Activated CD8-positive, alpha-beta T cell treated with anti-CD3 and anti-CD28 coated beads, Interleukin-2, amount 10 ng/mL, durations not matched to agents 7 days and 5 days (primary cell): ENCODE measurements around the gene ABCC2. TPM values are rescaled to one million over a fixed set of nuclear protein-coding genes. Genes with fewer than 3 reads are reported as not detected.

Experiments used
- ATAC-seq: fragments of 150-1000 bp; cut with Tn5 transposase; one replicate; pipeline ENCODE4 v1.10.0; 2021; ENCODE audit warnings: moderate library complexity
- CTCF ChIA-PET: fragments of 350-600 bp; sonication (Branson Sonifier 250); formaldehyde crosslinking; loops from one replicate; lab custom pipeline; 2021; ENCODE audit warnings: antibody characterized with exemption; lab: Charles Lee
- POLR2A ChIA-PET: fragments of 350-600 bp; sonication (Branson Sonifier 250); formaldehyde crosslinking; loops from one replicate; lab custom pipeline; 2021; ENCODE audit warnings: antibody characterized with exemption; lab: Charles Lee
- DNase-seq: peaks from one replicate; pipeline ENCODE4 v3.0.0-alpha.2; 2020
- H3K27ac Mint-ChIP-seq: one replicate; pipeline ENCODE4 v1.8.0; 2021; ENCODE audit warnings: mild to moderate bottlenecking, mixed read lengths
- H3K27me3 Mint-ChIP-seq: one replicate; pipeline ENCODE4 v1.8.0; 2021; ENCODE audit warnings: low read depth, mixed read lengths
- H3K36me3 Mint-ChIP-seq: one replicate; pipeline ENCODE4 v1.8.0; 2021; ENCODE audit warnings: low read depth, mixed read lengths
- H3K4me1 Mint-ChIP-seq: one replicate; pipeline ENCODE4 v1.8.0; 2021; ENCODE audit warnings: low read depth, mixed read lengths
- H3K4me3 Mint-ChIP-seq: one replicate; pipeline ENCODE4 v1.8.0; 2021; ENCODE audit warnings: mild to moderate bottlenecking, mixed read lengths
- H3K9me3 Mint-ChIP-seq: one replicate; pipeline ENCODE4 v1.8.0; 2022; ENCODE audit warnings: mixed read lengths; ENCODE audit not compliant: insufficient read depth
- total RNA-seq, 2 experiments: library from RNA; stranded (reverse); gene quantifications; one replicate each; pipeline ENCODE4 v1.2.3, GENCODE V29; 2021

Gene ABCC2
- total RNA-seq, 2 experiments from 2014 or later: 0.76 to 0.97 TPM

GRCh38 chr10:99793819-99794218, 11.4 kb downstream of the ABCC2 start:
- Mint-ChIP-seq H3K4me3 (no peak overlapping the region), H3K27ac (no peak overlapping the region), H3K27me3 (no peaks in the 10 kb centered on the region), H3K36me3 (no peaks in the 10 kb centered on the region), H3K9me3 (no peaks in the 10 kb centered on the region), H3K4me1 (no peaks in the 10 kb centered on the region)
- DNase-seq: no peak
- ChIA-PET CTCF (interaction anchor here (2.0 kb wide), 1 partner anchor 52 kb away, joined by 5 read pairs; no protein-coding TSS in a partner anchor), POLR2A (no interaction called here)
- no peak for ATAC-seq

DNA sequence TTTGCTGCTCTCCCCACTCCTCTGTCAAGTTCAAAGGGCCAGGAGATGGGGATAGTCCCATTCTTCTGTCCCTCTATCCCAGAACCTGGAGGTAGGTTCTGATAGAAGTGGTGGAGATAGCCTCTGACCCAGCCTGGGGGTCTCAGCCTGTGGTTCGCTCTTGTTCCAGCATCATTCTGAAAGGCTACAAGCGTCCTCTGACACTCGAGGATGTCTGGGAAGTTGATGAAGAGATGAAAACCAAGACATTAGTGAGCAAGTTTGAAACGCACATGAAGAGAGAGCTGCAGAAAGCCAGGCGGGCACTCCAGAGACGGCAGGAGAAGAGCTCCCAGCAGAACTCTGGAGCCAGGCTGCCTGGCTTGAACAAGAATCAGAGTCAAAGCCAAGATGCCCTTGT, 14.5 kb downstream of the ABCC2 start:
- Mint-ChIP-seq H3K27ac (no peak overlapping the region), H3K27me3 (no peaks in the 10 kb centered on the region), H3K4me1 (no peaks in the 10 kb centered on the region), H3K36me3 (no peaks in the 10 kb centered on the region), H3K9me3 (no peaks in the 10 kb centered on the region), H3K4me3 (no peak overlapping the region)
- DNase-seq (no peak), ATAC-seq (no peak)
- ChIA-PET POLR2A (no interaction called here), CTCF (no interaction called here)

DNA sequence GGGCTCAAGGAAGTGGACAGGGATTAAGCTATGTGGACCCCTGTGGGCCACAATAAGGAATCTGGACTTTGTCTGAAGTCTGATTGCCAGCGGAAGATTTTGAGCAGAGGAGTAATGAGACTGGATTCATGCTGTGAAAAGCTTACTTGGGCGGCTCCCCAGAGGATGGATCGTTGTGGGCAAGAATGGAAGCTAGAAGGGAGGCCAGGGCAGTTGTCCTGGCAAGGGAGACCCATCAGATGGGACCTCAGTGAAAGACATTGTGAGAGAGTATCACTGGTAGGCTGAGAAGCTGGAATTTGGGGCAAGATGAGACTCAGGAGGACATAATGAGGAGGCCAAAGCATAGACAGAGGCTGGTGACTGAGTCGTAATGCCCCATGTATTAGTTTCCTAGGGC, 15.6 kb downstream of the ABCC2 start:
- DNase-seq: no peak
- Mint-ChIP-seq H3K36me3 (no peaks in the 10 kb centered on the region), H3K27me3 (no peaks in the 10 kb centered on the region), H3K9me3 (no peaks in the 10 kb centered on the region), H3K4me3 (no peak overlapping the region), H3K4me1 (no peaks in the 10 kb centered on the region), H3K27ac (no peak overlapping the region)
- ChIA-PET CTCF (interaction anchor here (0.9 to 1.7 kb wide), 2 partner anchors 48 to 247 kb away, joined by 3 to 4 read pairs; no protein-coding TSS in a partner anchor), POLR2A (no interaction called here)
- no peak for ATAC-seq

DNA sequence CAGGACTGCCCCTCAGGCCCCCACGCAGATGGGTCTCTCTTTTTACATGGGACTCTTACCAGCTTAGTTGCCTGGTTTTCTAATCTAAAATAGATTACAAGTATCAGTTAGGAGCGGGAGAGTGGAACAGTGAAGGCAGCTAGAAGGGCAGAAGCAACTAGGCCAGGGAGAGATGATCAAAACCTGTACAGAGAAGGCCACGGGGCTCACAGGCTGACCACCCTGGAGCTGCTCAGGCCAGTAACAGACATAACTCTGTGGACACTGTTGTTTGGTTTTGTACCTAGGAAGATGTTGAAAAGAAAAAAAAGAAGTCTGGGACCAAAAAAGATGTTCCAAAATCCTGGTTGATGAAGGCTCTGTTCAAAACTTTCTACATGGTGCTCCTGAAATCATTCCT, 16.5 kb downstream of the ABCC2 start:
- H3K36me3 Mint-ChIP-seq: no peaks in the 10 kb centered on the region
- ChIA-PET POLR2A (no interaction called here), CTCF (interaction anchor here (0.9 to 1.7 kb wide), 2 partner anchors 47 to 247 kb away, joined by 3 to 4 read pairs; no protein-coding TSS in a partner anchor)
- no peak for ATAC-seq
- no peak overlapping the region for H3K4me3 Mint-ChIP-seq
- DNase-seq: no peak
- no peaks in the 10 kb centered on the region for H3K4me1 Mint-ChIP-seq
- H3K27ac Mint-ChIP-seq: no peak overlapping the region
- H3K27me3 Mint-ChIP-seq: no peaks in the 10 kb centered on the region
- no peaks in the 10 kb centered on the region for H3K9me3 Mint-ChIP-seq

DNA sequence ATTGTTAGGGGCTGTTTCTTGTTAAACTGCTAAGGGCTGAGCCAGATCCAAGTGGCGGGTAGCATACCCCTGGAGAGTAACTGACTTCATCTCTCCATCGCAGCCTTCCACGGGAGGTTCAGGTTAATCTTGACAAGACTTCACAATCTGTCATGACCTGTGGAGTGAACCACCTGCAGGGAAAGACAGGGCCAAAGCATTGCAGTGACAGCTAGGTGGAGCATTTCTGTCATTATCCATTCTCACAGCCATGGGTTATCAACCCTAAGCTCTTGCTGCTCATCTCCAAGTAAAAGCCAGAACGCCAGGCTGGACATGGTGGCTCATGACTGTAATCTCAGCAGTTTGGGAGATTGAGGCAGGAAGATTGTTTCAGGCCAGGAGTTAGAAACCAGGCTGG, 17.2 kb downstream of the ABCC2 start:
- Mint-ChIP-seq H3K36me3 (no peaks in the 10 kb centered on the region), H3K4me3 (no peak overlapping the region), H3K27me3 (no peaks in the 10 kb centered on the region), H3K4me1 (no peaks in the 10 kb centered on the region), H3K9me3 (no peaks in the 10 kb centered on the region), H3K27ac (no peak overlapping the region)
- ChIA-PET CTCF (no interaction called here), POLR2A (no interaction called here)
- DNase-seq (no peak), ATAC-seq (no peak)

- no peaks in the 10 kb centered on the region for H3K36me3 Mint-ChIP-seq
- ChIA-PET CTCF (no interaction called here), POLR2A (no interaction called here)
- no peaks in the 10 kb centered on the region for H3K9me3 Mint-ChIP-seq
- no peak overlapping the region for H3K4me3 Mint-ChIP-seq
- H3K4me1 Mint-ChIP-seq: no peaks in the 10 kb centered on the region
- no peak overlapping the region for H3K27ac Mint-ChIP-seq
- no peak for ATAC-seq
- no peak for DNase-seq
- H3K27me3 Mint-ChIP-seq: no peaks in the 10 kb centered on the region
These were observed 22.0 kb downstream of the ABCC2 start for GRCh38 chr10:99804471-99804870.

DNA sequence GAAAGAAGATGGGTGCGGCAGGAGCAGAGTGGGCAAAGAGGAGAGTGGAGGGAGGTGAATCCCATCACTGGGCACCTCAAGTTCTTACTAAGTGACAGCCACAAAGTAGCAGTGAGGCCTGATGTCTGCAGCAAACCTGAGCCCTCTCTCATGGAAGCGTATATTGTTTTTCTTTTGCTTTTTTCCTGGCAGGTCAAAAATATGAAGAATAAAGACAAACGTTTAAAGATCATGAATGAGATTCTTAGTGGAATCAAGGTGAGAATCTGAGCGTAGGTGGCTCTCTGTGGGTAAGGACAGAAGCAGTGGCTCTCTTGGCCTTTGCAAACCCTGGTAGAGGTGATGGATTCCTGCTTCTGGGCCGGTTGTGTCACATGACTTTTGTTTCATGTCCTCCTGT, 22.8 kb downstream of the ABCC2 start:
- H3K27ac Mint-ChIP-seq: no peak overlapping the region
- no peaks in the 10 kb centered on the region for H3K4me1 Mint-ChIP-seq
- CTCF ChIA-PET: no interaction called here
- no peaks in the 10 kb centered on the region for H3K27me3 Mint-ChIP-seq
- ATAC-seq: no peak
- H3K4me3 Mint-ChIP-seq: no peak overlapping the region
- H3K36me3 Mint-ChIP-seq: no peaks in the 10 kb centered on the region
- H3K9me3 Mint-ChIP-seq: no peaks in the 10 kb centered on the region
- DNase-seq: no peak
- POLR2A ChIA-PET: no interaction called here

- Mint-ChIP-seq H3K36me3 (no peaks in the 10 kb centered on the region), H3K4me1 (no peaks in the 10 kb centered on the region), H3K4me3 (no peak overlapping the region), H3K9me3 (no peaks in the 10 kb centered on the region), H3K27me3 (no peaks in the 10 kb centered on the region), H3K27ac (no peak overlapping the region)
- DNase-seq: no peak
- no peak for ATAC-seq
- CTCF ChIA-PET: interaction anchor here (1.6 kb wide), 2 partner anchors 39 to 239 kb away, joined by 5 to 6 read pairs; no protein-coding TSS in a partner anchor
- POLR2A ChIA-PET: no interaction called here
These were observed 23.7 kb downstream of the ABCC2 start for GRCh38 chr10:99806091-99806490.

DNA sequence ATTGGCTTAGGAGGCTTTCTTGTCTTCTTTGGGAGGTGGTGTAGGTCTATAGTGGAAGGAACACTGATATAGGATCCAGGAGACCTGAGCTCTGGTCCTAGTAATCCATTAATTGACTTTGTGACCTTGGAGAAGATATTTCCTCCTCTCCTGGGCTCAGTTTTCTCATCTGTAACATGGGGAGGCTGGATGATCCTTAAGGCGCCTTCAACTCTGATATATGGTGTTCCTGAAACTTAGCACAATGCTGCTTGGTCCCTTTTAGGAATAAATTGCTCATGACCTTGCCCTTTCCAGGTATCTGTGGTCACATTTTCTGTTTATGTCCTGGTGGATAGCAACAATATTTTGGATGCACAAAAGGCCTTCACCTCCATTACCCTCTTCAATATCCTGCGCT, 25.3 kb downstream of the ABCC2 start:
- POLR2A ChIA-PET: no interaction called here
- ATAC-seq: no peak
- no peaks in the 10 kb centered on the region for H3K27me3 Mint-ChIP-seq
- no peak overlapping the region for H3K4me3 Mint-ChIP-seq
- H3K4me1 Mint-ChIP-seq: no peaks in the 10 kb centered on the region
- no peak for DNase-seq
- H3K36me3 Mint-ChIP-seq: no peaks in the 10 kb centered on the region
- H3K9me3 Mint-ChIP-seq: no peaks in the 10 kb centered on the region
- no peak overlapping the region for H3K27ac Mint-ChIP-seq
- CTCF ChIA-PET: interaction anchor here (1.0 to 1.6 kb wide), 2 partner anchors 201 to 238 kb away, joined by 3 to 5 read pairs; partner anchors contain the start of gene DNMBP

DNA sequence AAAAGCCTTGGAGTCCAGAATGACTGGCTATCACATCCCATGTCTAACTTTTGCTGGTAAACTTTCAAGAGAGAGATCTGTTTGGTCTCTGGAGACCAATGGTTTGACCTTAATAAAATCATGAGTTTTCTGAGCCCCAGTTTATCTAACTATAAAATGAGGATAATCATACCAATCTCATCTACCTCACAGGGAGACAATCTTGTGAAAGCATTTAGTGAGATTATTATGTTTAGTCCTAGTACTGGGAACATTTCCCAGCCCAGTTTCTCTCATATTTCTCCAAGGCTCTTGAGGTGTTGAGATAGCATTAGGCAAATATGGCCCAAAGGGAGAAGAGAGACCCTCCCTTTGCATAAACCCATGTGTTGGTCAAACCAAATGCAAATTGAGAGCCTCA, 25.8 kb downstream of the ABCC2 start:
- no peaks in the 10 kb centered on the region for H3K36me3 Mint-ChIP-seq
- POLR2A ChIA-PET: no interaction called here
- CTCF ChIA-PET: no interaction called here
- H3K27me3 Mint-ChIP-seq: no peaks in the 10 kb centered on the region
- ATAC-seq (no peak), DNase-seq (no peak)
- no peaks in the 10 kb centered on the region for H3K9me3 Mint-ChIP-seq
- H3K4me3 Mint-ChIP-seq: no peak overlapping the region
- no peaks in the 10 kb centered on the region for H3K4me1 Mint-ChIP-seq
- no peak overlapping the region for H3K27ac Mint-ChIP-seq

GRCh38 chr10:99809481-99809880, 27.0 kb downstream of the ABCC2 start:
- POLR2A ChIA-PET: no interaction called here
- H3K9me3 Mint-ChIP-seq: no peaks in the 10 kb centered on the region
- no peak overlapping the region for H3K4me3 Mint-ChIP-seq
- no peak overlapping the region for H3K27ac Mint-ChIP-seq
- H3K4me1 Mint-ChIP-seq: no peaks in the 10 kb centered on the region
- no peak for DNase-seq
- H3K27me3 Mint-ChIP-seq: no peaks in the 10 kb centered on the region
- H3K36me3 Mint-ChIP-seq: no peaks in the 10 kb centered on the region
- no peak for ATAC-seq
- CTCF ChIA-PET: no interaction called here

DNA sequence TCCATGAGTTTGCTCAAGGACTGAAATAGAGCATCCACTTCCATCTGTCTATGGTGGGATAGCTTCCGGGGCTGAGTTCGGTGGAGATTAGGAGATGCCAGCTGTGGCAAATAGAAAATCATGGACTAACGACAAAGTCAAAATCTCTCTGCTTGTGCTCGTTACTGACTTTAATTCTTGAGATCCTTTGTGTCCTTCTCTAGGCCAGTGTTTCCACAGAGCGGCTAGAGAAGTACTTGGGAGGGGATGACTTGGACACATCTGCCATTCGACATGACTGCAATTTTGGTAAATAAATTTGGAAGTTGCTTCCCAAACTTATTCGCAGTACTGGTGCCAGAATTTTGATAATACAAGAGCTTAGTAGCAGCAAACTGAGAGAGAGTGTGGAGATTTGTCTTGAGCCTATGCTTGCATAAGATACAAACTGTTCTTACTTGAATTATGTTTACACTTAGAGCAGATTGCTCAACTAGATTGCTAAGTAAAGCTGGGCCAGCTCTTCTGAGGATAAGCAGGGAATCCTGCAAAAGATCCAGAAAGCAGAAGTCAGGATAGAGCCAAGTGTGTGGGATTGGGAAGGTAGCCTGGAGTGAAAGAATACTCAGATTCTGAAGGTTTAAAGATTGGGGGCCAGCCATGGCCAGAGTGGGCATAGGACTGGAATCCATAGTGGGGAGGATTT, 27.6 kb downstream of the ABCC2 start:
- ChIA-PET CTCF (no interaction called here), POLR2A (no interaction called here)
- Mint-ChIP-seq H3K4me1 (no peaks in the 10 kb centered on the region), H3K4me3 (no peak overlapping the region), H3K27me3 (no peaks in the 10 kb centered on the region), H3K36me3 (no peaks in the 10 kb centered on the region), H3K9me3 (no peaks in the 10 kb centered on the region), H3K27ac (no peak overlapping the region)
- ATAC-seq (no peak), DNase-seq (no peak)

GRCh38 chr10:99812177-99812576, 29.7 kb downstream of the ABCC2 start:
- no peak overlapping the region for H3K27ac Mint-ChIP-seq
- DNase-seq: no peak
- CTCF ChIA-PET: no interaction called here

More at GRCh38 chr10:99812177-99812576, 29.7 kb downstream of the ABCC2 start:
- H3K9me3 Mint-ChIP-seq: no peaks in the 10 kb centered on the region
- no peak overlapping the region for H3K4me3 Mint-ChIP-seq
- H3K4me1 Mint-ChIP-seq: no peaks in the 10 kb centered on the region
- H3K27me3 Mint-ChIP-seq: no peaks in the 10 kb centered on the region
- POLR2A ChIA-PET: no interaction called here
- H3K36me3 Mint-ChIP-seq: no peaks in the 10 kb centered on the region
- no peak for ATAC-seq
